HFF-Myc (cell line): ENCODE data around the gene VIL1.

Source experiments
- DNase-seq: peaks from one replicate; pipeline ENCODE4 v3.0.0-alpha.2; 2011; ENCODE audit warnings: low read depth; ENCODE audit errors: extremely low read depth
- H3K4me3 ChIP-seq: replicated peaks from 2 replicates; pipeline ENCODE4 v1.5.1; 2011; ENCODE audit warnings: low read depth, mild to moderate bottlenecking, control low read depth, low read length
- TF ChIP-seq, protein P1 (sequence below): IDR thresholded peaks from 2 replicates; pipeline ENCODE4 v1.5.1; 2012; ENCODE audit warnings: mild to moderate bottlenecking, low read depth, low read length, control low read depth; ENCODE audit errors: missing control alignments

VIL1 gene

GRCh38 chr2:218378053-218378452, 40.9 kb upstream of the VIL1 start:
- no peak for DNase-seq
- TF ChIP-seq, protein P1, sequence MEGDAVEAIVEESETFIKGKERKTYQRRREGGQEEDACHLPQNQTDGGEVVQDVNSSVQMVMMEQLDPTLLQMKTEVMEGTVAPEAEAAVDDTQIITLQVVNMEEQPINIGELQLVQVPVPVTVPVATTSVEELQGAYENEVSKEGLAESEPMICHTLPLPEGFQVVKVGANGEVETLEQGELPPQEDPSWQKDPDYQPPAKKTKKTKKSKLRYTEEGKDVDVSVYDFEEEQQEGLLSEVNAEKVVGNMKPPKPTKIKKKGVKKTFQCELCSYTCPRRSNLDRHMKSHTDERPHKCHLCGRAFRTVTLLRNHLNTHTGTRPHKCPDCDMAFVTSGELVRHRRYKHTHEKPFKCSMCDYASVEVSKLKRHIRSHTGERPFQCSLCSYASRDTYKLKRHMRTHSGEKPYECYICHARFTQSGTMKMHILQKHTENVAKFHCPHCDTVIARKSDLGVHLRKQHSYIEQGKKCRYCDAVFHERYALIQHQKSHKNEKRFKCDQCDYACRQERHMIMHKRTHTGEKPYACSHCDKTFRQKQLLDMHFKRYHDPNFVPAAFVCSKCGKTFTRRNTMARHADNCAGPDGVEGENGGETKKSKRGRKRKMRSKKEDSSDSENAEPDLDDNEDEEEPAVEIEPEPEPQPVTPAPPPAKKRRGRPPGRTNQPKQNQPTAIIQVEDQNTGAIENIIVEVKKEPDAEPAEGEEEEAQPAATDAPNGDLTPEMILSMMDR = no peak
- no peak overlapping the region for H3K4me3 ChIP-seq

- H3K4me3 ChIP-seq = no peak within 1 kb of the TSS
- no peak for DNase-seq
- TF ChIP-seq, protein P1 = no peak
Measured at GRCh38 chr2:218381916-218382366, 37.0 kb upstream of the VIL1 start, which contains the start of gene SLC11A1. TSS of gene SLC11A1 (plus strand) at chr2:218382273. CDS start at chr2:218382369, 96 bp downstream.

DNA sequence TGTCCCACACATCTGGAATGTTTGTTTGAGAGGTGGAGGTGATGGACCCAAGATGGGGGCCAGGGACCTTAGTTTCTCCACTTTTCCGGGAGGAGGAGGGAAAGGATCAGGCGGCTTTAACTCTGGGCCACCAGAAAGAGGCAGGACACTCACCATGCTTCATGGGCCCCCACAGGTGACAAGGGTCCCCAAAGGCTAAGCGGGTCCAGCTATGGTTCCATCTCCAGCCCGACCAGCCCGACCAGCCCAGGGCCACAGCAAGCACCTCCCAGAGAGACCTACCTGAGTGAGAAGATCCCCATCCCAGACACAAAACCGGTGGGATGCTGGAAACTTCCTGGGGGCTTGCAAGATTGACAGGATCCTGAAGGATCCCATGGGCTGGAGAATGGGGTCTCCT, 36.1 kb upstream of the VIL1 start:
- TF ChIP-seq, protein P1 = no peak
- DNase-seq = no peak
- H3K4me3 ChIP-seq = no peak overlapping the region

DNA sequence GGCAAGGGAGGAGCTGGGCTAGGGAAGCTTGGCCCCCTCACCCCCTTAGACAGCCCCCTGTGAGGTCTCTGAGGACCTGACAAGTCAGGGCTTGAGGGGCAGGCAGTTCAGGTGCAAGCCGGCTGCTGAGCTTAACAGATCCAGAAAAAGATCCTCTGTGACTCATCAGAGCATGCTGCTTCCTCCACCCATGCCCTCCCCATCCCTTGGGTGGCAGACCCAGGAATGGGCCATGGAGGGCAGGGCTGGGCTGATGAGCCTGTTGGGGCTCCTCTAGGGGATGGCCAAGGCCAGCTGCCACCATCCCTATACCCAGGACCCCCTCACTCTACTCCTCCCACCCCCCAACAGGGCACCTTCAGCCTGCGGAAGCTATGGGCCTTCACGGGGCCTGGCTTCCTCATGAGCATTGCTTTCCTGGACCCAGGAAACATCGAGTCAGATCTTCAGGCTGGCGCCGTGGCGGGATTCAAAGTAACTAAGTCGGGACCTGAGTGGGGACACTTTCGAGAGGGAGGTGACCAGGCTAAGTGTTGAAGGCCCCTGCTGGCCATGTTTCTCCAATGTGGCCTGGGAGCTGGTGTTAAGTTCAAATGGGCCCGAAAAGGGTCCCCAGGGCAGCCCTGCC, 34.9 kb upstream of the VIL1 start:
- H3K4me3 ChIP-seq = no peak overlapping the region
- TF ChIP-seq, protein P1 = no peak
- DNase-seq = no peak

- no peak for DNase-seq
Measured at GRCh38 chr2:218384975-218385374, 33.9 kb upstream of the VIL1 start.

DNA sequence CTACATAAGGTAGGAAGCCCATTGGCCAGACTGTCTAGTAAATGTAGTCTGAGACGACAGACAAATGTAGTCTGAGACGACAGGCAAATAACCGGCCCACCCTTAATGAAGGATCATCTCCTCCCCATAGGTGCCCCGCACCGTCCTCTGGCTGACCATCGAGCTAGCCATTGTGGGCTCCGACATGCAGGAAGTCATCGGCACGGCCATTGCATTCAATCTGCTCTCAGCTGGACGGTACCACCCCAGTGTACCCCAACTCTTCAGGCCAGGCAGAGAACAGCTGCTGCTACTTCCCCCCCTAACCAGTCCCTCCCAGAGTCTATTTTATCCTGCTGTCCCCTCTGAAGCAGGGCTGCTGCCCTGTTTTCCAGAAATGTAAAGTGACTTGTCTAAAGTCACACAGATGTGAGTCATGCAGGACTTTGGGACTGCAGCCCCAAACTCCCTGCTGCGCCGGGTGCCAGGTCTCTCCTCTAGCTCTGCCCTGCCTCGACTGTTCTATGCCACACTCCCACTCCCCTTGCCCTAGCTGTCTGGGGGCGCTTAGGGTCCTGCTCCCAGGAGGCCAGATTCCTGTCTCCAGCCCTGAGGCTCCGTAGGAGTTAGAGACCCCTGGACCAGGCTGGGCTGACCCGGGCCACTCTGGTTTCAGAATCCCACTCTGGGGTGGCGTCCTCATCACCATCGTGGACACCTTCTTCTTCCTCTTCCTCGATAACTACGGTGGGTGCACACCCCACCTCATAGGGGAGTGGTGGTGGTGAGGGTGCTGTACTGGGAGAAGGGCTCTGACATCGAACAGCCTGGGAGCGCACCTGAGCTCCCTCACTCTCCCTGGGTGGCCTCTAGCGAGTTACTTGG, 32.2 kb upstream of the VIL1 start:
- TF ChIP-seq, protein P1 = no peak
- no peak overlapping the region for H3K4me3 ChIP-seq
- DNase-seq = no peak

More at GRCh38 chr2:218384975-218385374, 33.9 kb upstream of the VIL1 start:
- no peak overlapping the region for H3K4me3 ChIP-seq
- TF ChIP-seq, protein P1 = no peak
